GM19099 (cell line): ENCODE data around the gene TRIM16.
"Not testable (repeated sequence)": the region's sequence is repeated elsewhere in the genome, so short reads cannot be mapped to it uniquely, and the experiment has no call there.

Experiments
- POLR2A ChIP-seq: IDR thresholded peaks from 3 replicates; pipeline ENCODE4 v1.6.1; 2011; ENCODE audit warnings: low read depth; ENCODE audit not compliant: insufficient read length; ENCODE audit errors: extremely low read depth

The TRIM16 gene

DNA sequence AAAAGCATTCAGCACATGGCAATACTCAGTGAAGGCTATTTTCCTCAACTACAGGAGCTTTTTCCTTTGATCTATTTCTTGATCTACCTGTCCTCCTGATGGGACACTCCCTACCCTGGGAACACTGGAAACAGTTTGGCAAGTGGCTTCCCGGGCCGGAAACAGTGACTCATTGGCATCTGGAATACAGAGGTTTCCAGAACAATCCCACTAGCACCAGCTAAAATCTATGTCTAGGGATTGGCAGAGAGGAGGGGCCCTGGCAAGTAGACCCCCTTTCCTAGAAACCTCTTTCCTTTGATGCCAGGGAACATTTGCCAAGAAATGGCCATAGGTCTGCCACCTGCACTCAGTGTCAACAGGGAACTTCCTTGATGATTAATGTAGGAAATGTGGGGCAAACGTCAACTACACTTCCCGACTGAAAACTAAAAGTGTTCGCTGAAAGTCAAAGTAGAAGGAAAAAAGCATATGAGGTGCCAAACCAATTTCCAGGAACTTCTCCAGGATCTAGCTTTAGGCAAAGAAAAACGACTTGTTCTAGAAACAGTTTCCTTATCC, 34.2 kb downstream of the TRIM16 start:
- TF ChIP-seq POLR2A = no peak

DNA sequence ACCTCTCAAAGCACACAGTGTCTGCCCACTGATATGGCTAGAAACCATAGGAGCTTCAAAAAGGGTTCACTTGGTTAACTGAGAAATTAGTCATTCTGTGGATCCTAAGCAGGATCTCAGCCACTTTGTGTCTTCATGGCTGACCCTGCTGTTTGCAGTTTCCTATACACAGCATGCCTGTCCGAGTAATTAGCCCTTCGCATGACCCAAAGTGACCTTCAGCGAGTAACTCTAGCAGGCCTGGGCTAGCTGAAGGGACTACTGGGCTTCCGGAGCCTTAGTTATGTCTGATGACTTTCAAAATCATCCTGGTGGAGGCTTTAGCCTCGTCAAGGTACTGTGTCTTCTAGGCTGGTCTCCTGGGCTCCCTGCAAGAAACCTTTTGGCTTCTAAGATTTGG, 35.7 kb downstream of the TRIM16 start:
- no peak for TF ChIP-seq POLR2A

- not testable (repeated sequence) for TF ChIP-seq POLR2A
These were observed 64.6 kb downstream of the TRIM16 start, which contains the start of gene FBXW10B for GRCh38 chr17:15619331-15620058. Gene FBXW10B, minus strand, starts transcription at chr17:15619704. Its CDS starts 192 bp downstream, at chr17:15619512.
